ENCODE measurements around the gene EPHB4. TPM values are rescaled to one million over a fixed set of nuclear protein-coding genes. Genes with fewer than 3 reads are reported as not detected.
A peak's percentile ranks its signal among the peaks of the same experiment; 100 is the strongest.

EPHB4 gene
- total RNA-seq, 3 donors from 2014 or later: 31.2 to 42.4 (median 38.9) TPM

DNA sequence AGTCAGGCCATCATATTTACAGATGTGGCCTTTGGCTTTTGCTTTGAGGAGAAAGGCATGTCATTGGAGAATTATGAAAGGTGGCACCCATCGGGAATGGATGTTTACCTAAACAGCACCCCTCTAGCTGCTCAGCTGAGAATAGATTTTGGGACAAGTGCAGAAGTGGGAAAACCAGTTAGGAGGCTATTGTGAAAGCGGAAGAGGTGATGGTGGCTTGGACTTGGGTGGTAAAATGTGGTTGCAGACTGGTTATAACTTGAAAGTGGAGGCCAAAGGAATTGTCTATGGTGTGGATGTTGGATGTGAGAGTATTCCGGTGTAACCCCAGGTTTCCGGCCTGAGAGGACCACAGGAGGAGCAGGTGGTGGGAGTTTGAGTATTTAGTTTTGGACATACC lies 20.0 kb upstream of the EPHB4 start:
- ATAC-seq: no peak
- H3K4me3 ChIP-seq: no peak overlapping the region
- no peak for DNase-seq
- H3K4me1 ChIP-seq (ENCODE audit: low read depth): peaks cover 7% of the 10 kb centered on the region
- H3K9me3 ChIP-seq: no peaks in the 10 kb centered on the region
- TF ChIP-seq, protein P1, sequence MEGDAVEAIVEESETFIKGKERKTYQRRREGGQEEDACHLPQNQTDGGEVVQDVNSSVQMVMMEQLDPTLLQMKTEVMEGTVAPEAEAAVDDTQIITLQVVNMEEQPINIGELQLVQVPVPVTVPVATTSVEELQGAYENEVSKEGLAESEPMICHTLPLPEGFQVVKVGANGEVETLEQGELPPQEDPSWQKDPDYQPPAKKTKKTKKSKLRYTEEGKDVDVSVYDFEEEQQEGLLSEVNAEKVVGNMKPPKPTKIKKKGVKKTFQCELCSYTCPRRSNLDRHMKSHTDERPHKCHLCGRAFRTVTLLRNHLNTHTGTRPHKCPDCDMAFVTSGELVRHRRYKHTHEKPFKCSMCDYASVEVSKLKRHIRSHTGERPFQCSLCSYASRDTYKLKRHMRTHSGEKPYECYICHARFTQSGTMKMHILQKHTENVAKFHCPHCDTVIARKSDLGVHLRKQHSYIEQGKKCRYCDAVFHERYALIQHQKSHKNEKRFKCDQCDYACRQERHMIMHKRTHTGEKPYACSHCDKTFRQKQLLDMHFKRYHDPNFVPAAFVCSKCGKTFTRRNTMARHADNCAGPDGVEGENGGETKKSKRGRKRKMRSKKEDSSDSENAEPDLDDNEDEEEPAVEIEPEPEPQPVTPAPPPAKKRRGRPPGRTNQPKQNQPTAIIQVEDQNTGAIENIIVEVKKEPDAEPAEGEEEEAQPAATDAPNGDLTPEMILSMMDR (IDR thresholded peaks at IDR 0.05): no peak
- H3K36me3 ChIP-seq (ENCODE audit: low read depth): no peaks in the 10 kb centered on the region
- intact Hi-C loops (cut with DNase I, micrococcal nuclease): no loop called here

DNA sequence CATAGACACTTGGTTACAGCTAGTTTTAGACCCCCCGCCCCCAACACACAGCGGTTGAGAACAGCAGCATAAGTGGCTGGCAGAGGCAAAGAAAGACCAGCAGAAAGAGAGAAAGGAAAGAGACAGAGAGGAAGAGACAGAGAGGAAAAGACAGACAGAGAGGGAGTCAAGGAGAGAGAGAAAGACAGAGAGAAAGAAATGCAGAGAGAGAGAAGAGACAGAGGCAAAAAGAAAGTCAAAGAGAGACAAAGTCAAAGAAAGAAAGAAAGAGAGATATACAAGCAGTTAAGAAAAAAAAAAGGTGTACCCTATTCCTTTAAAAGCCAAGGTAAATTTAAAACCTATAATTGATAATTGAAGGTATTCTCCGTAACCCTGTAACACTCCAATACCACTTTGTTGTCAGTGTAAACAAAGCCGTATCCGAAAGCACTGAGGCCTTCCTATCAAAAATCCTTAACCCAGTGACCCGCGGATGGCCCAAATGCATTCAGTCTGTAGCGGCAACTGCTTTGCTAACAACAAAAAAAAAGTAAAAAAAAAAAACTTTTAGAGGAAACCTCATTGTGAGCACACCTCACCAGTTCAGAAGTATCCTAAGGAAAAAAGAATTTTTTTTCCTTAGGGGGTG lies 13.3 kb upstream of the EPHB4 start:
- H3K4me3 ChIP-seq: no peak overlapping the region
- DNase-seq (no peak), ATAC-seq (no peak)
- H3K4me1 ChIP-seq (ENCODE audit: low read depth): peaks cover 11% of the 10 kb centered on the region
- TF ChIP-seq, protein P1 (IDR thresholded peaks at IDR 0.05): no peak
- intact Hi-C loops (cut with DNase I, micrococcal nuclease): no loop called here
- no peaks in the 10 kb centered on the region for H3K36me3 ChIP-seq (ENCODE audit: low read depth)
- H3K9me3 ChIP-seq: no peaks in the 10 kb centered on the region

DNA sequence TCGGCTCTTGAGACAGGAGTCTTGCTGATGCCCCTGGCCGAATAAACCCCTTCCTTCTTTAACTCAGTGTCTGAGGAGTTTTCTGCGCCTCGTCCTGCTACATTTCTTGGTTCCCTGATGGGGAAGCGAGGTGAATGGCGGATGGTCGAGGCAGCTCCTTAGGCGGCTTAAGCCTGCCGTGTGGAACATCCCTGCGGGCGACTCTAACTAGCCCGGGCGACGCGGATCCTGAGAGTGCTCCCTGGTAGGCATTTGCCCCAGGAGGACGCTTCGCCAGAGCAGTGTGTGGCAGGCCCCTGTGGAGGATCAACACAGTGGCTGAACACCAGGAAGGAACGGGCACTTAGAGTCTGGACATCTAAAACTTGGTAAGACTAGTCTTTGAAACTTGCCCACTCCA lies 12.0 kb upstream of the EPHB4 start:
- Histone ChIP-seq H3K4me1 (ENCODE audit: low read depth) (peaks cover 11% of the 10 kb centered on the region), H3K9me3 (no peaks in the 10 kb centered on the region), H3K4me3 (no peak overlapping the region), H3K36me3 (ENCODE audit: low read depth) (no peaks in the 10 kb centered on the region)
- TF ChIP-seq, protein P1 (IDR thresholded peaks at IDR 0.05): no peak
- intact Hi-C loops (cut with DNase I, micrococcal nuclease): no loop called here
- ATAC-seq (no peak), DNase-seq (peak in 2 of 3 donors; percentile 21 to 42)

GRCh38 chr7:100837099-100837836 lies 9.9 kb upstream of the EPHB4 start:
- intact Hi-C loops (cut with DNase I, micrococcal nuclease): no loop called here
- TF ChIP-seq, protein P1 (IDR thresholded peaks at IDR 0.05): no peak
- no peaks in the 10 kb centered on the region for H3K36me3 ChIP-seq (ENCODE audit: low read depth)
- no peaks in the 10 kb centered on the region for H3K9me3 ChIP-seq
- peak; percentile 91 to 93 (median 92) for DNase-seq
- peaks cover 13% of the 10 kb centered on the region for H3K4me1 ChIP-seq (ENCODE audit: low read depth)
- peak overlapping the region; percentile 10 for H3K4me3 ChIP-seq
- peak; percentile 92 for ATAC-seq

DNA sequence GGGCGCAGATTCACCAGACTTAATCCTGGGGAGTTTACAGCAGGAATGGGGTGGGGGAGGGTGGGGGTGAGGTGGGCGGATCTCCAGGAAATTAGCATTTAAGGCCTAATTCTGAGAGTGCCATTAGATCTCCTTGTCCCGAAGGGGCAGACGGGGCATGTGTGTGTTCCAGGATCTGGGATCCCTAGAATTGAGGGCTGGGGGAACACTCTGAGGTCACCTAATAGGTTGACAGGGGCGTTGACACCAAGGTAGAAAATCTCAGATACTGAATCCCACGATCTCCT lies 9.4 kb upstream of the EPHB4 start:
- ATAC-seq: no peak
- no peak overlapping the region for H3K4me3 ChIP-seq
- no peak for DNase-seq
- H3K36me3 ChIP-seq (ENCODE audit: low read depth): no peaks in the 10 kb centered on the region
- H3K9me3 ChIP-seq: no peaks in the 10 kb centered on the region
- TF ChIP-seq, protein P1 (IDR thresholded peaks at IDR 0.05): no peak
- intact Hi-C loops (cut with DNase I, micrococcal nuclease): no loop called here
- H3K4me1 ChIP-seq (ENCODE audit: low read depth): peaks cover 18% of the 10 kb centered on the region
